Measurements from ENCODE around the gene MRC1.

MRC1 gene

GRCh38 chr10:17873946-17874345 lies 64.8 kb downstream of the MRC1 start:
- H3K9me3 Mint-ChIP-seq = peaks cover under 1% of the 10 kb centered on the region
- ATAC-seq (ENCODE audit: low read depth) = no peak

GRCh38 chr10:17877121-17877520 lies 68.0 kb downstream of the MRC1 start:
- ATAC-seq (ENCODE audit: low read depth) (no peak), DNase-seq (ENCODE audit: low spot score in 2 of 2) (no peak)
- no peaks in the 10 kb centered on the region for H3K9me3 Mint-ChIP-seq
- peaks cover 2% of the 10 kb centered on the region for H3K27me3 Mint-ChIP-seq
- H3K27ac Mint-ChIP-seq = no peak overlapping the region
- H3K36me3 Mint-ChIP-seq = no peaks in the 10 kb centered on the region
- no peaks in the 10 kb centered on the region for H3K4me1 Mint-ChIP-seq
- H3K4me3 Mint-ChIP-seq = no peak overlapping the region

More at GRCh38 chr10:17873946-17874345, 64.8 kb downstream of the MRC1 start:
- H3K27ac Mint-ChIP-seq = no peak overlapping the region
- DNase-seq (ENCODE audit: low spot score in 2 of 2) = no peak
- H3K36me3 Mint-ChIP-seq = no peaks in the 10 kb centered on the region
- no peaks in the 10 kb centered on the region for H3K27me3 Mint-ChIP-seq
- H3K4me1 Mint-ChIP-seq = no peaks in the 10 kb centered on the region
- H3K4me3 Mint-ChIP-seq = no peak overlapping the region

- DNase-seq (ENCODE audit: low spot score in 2 of 2) (no peak), ATAC-seq (ENCODE audit: low read depth) (no peak)
- Mint-ChIP-seq H3K4me1 (no peaks in the 10 kb centered on the region), H3K4me3 (no peak overlapping the region), H3K27me3 (peaks cover 3% of the 10 kb centered on the region), H3K36me3 (no peaks in the 10 kb centered on the region), H3K9me3 (no peaks in the 10 kb centered on the region), H3K27ac (no peak overlapping the region)
These were observed 69.7 kb downstream of the MRC1 start for GRCh38 chr10:17878896-17879295.

- peaks cover 3% of the 10 kb centered on the region for H3K27me3 Mint-ChIP-seq
- no peaks in the 10 kb centered on the region for H3K4me1 Mint-ChIP-seq
- ATAC-seq (ENCODE audit: low read depth) (no peak), DNase-seq (ENCODE audit: low spot score in 2 of 2) (no peak)
- H3K9me3 Mint-ChIP-seq = no peaks in the 10 kb centered on the region
- no peaks in the 10 kb centered on the region for H3K36me3 Mint-ChIP-seq
- no peak overlapping the region for H3K27ac Mint-ChIP-seq
- H3K4me3 Mint-ChIP-seq = no peak overlapping the region
These were observed 71.5 kb downstream of the MRC1 start for GRCh38 chr10:17880601-17881000.

GRCh38 chr10:17882557-17882956 lies 73.4 kb downstream of the MRC1 start:
- Mint-ChIP-seq H3K27ac (no peak overlapping the region), H3K4me1 (no peaks in the 10 kb centered on the region), H3K36me3 (no peaks in the 10 kb centered on the region), H3K9me3 (peaks cover 2% of the 10 kb centered on the region), H3K27me3 (peaks cover 3% of the 10 kb centered on the region), H3K4me3 (no peak overlapping the region)
- DNase-seq (ENCODE audit: low spot score in 2 of 2) (no peak), ATAC-seq (ENCODE audit: low read depth) (no peak)

- H3K4me3 Mint-ChIP-seq = no peak overlapping the region
- no peaks in the 10 kb centered on the region for H3K36me3 Mint-ChIP-seq
- H3K27me3 Mint-ChIP-seq = peaks cover 3% of the 10 kb centered on the region
- no peaks in the 10 kb centered on the region for H3K4me1 Mint-ChIP-seq
- no peak overlapping the region for H3K27ac Mint-ChIP-seq
- ATAC-seq (ENCODE audit: low read depth) (no peak), DNase-seq (ENCODE audit: low spot score in 2 of 2) (no peak)
- H3K9me3 Mint-ChIP-seq = peaks cover 2% of the 10 kb centered on the region
These were observed 74.5 kb downstream of the MRC1 start for GRCh38 chr10:17883621-17884020.

GRCh38 chr10:17888189-17888588 lies 79.0 kb downstream of the MRC1 start:
- H3K27ac Mint-ChIP-seq = no peak overlapping the region
- no peaks in the 10 kb centered on the region for H3K36me3 Mint-ChIP-seq
- no peak for ATAC-seq (ENCODE audit: low read depth)
- H3K27me3 Mint-ChIP-seq = no peaks in the 10 kb centered on the region
- H3K9me3 Mint-ChIP-seq = peaks cover 2% of the 10 kb centered on the region
- no peak for DNase-seq (ENCODE audit: low spot score in 2 of 2)
- no peak overlapping the region for H3K4me3 Mint-ChIP-seq
- H3K4me1 Mint-ChIP-seq = no peaks in the 10 kb centered on the region

GRCh38 chr10:17891435-17891834 lies 82.3 kb downstream of the MRC1 start:
- DNase-seq (ENCODE audit: low spot score in 2 of 2) = no peak
- no peaks in the 10 kb centered on the region for H3K4me1 Mint-ChIP-seq
- H3K9me3 Mint-ChIP-seq = no peaks in the 10 kb centered on the region
- no peaks in the 10 kb centered on the region for H3K36me3 Mint-ChIP-seq
- H3K27ac Mint-ChIP-seq = no peak overlapping the region
- no peaks in the 10 kb centered on the region for H3K27me3 Mint-ChIP-seq
- no peak for ATAC-seq (ENCODE audit: low read depth)
- H3K4me3 Mint-ChIP-seq = no peak overlapping the region

- DNase-seq (ENCODE audit: low spot score in 2 of 2) = no peak
- H3K4me3 Mint-ChIP-seq = no peak overlapping the region
- H3K9me3 Mint-ChIP-seq = peaks cover 3% of the 10 kb centered on the region
- no peak overlapping the region for H3K27ac Mint-ChIP-seq
- ATAC-seq (ENCODE audit: low read depth) = no peak
- H3K36me3 Mint-ChIP-seq = no peaks in the 10 kb centered on the region
- H3K27me3 Mint-ChIP-seq = peaks cover 2% of the 10 kb centered on the region
- H3K4me1 Mint-ChIP-seq = no peaks in the 10 kb centered on the region
These were observed 95.4 kb downstream of the MRC1 start for GRCh38 chr10:17904564-17904963.

- DNase-seq (ENCODE audit: low spot score in 2 of 2) = no peak
- no peak overlapping the region for H3K4me3 Mint-ChIP-seq
- peaks cover 3% of the 10 kb centered on the region for H3K9me3 Mint-ChIP-seq
- no peak for ATAC-seq (ENCODE audit: low read depth)
- H3K27ac Mint-ChIP-seq = no peak overlapping the region
- H3K4me1 Mint-ChIP-seq = no peaks in the 10 kb centered on the region
- no peaks in the 10 kb centered on the region for H3K36me3 Mint-ChIP-seq
- peaks cover 2% of the 10 kb centered on the region for H3K27me3 Mint-ChIP-seq
These were observed 96.3 kb downstream of the MRC1 start for GRCh38 chr10:17905491-17905890.

GRCh38 chr10:17906002-17906401 lies 96.9 kb downstream of the MRC1 start:
- no peak for ATAC-seq (ENCODE audit: low read depth)
- no peaks in the 10 kb centered on the region for H3K4me1 Mint-ChIP-seq
- no peak overlapping the region for H3K4me3 Mint-ChIP-seq
- peaks cover 2% of the 10 kb centered on the region for H3K27me3 Mint-ChIP-seq
- peaks cover 1% of the 10 kb centered on the region for H3K9me3 Mint-ChIP-seq
- no peak for DNase-seq (ENCODE audit: low spot score in 2 of 2)
- H3K27ac Mint-ChIP-seq = no peak overlapping the region
- H3K36me3 Mint-ChIP-seq = no peaks in the 10 kb centered on the region

- ATAC-seq (ENCODE audit: low read depth) = no peak
- Mint-ChIP-seq H3K27ac (no peak overlapping the region), H3K4me3 (no peak overlapping the region), H3K27me3 (peaks cover 2% of the 10 kb centered on the region), H3K9me3 (peaks cover 1% of the 10 kb centered on the region), H3K36me3 (no peaks in the 10 kb centered on the region), H3K4me1 (no peaks in the 10 kb centered on the region)
- no peak for DNase-seq (ENCODE audit: low spot score in 2 of 2)
These were observed 98.5 kb downstream of the MRC1 start for GRCh38 chr10:17907641-17908040.

GRCh38 chr10:17910125-17910789 lies 101.1 kb downstream of the MRC1 start:
- peaks cover 2% of the 10 kb centered on the region for H3K27me3 Mint-ChIP-seq
- no peak overlapping the region for H3K4me3 Mint-ChIP-seq
- no peak overlapping the region for H3K27ac Mint-ChIP-seq
- H3K36me3 Mint-ChIP-seq = no peaks in the 10 kb centered on the region
- peaks cover 2% of the 10 kb centered on the region for H3K9me3 Mint-ChIP-seq
- no peak for DNase-seq (ENCODE audit: low spot score in 2 of 2)
- ATAC-seq (ENCODE audit: low read depth) = no peak
- no peaks in the 10 kb centered on the region for H3K4me1 Mint-ChIP-seq

- DNase-seq (ENCODE audit: low spot score in 2 of 2) (no peak), ATAC-seq (ENCODE audit: low read depth) (no peak)
- Mint-ChIP-seq H3K4me1 (no peaks in the 10 kb centered on the region), H3K36me3 (no peaks in the 10 kb centered on the region), H3K9me3 (peaks cover 2% of the 10 kb centered on the region), H3K27ac (no peak overlapping the region), H3K27me3 (peaks cover 2% of the 10 kb centered on the region), H3K4me3 (no peak overlapping the region)
These were observed 103.6 kb downstream of the MRC1 start for GRCh38 chr10:17912754-17913153.

GRCh38 chr10:17913604-17914003 lies 104.5 kb downstream of the MRC1 start:
- Mint-ChIP-seq H3K4me3 (no peak overlapping the region), H3K36me3 (no peaks in the 10 kb centered on the region), H3K27ac (no peak overlapping the region), H3K9me3 (peaks cover 2% of the 10 kb centered on the region), H3K4me1 (no peaks in the 10 kb centered on the region), H3K27me3 (peaks cover 2% of the 10 kb centered on the region)
- ATAC-seq (ENCODE audit: low read depth) (no peak), DNase-seq (ENCODE audit: low spot score in 2 of 2) (no peak)
